ENCODE measurements around the gene MXD3.
"Not testable (repeated sequence)": the region's sequence is repeated elsewhere in the genome, so short reads cannot be mapped to it uniquely, and the experiment has no call there.

Gene MXD3

GRCh38 chr5:177260961-177261360 lies 50.7 kb downstream of the MXD3 start:
- no peak for DNase-seq

- DNase-seq = not testable (repeated sequence)
Observed at GRCh38 chr5:177258711-177259110, 53.0 kb downstream of the MXD3 start.
